GM18526 (cell line): ENCODE results near the gene ITPA.

ENCODE experiments used
- POLR2A ChIP-seq: IDR thresholded peaks from 3 replicates; pipeline ENCODE4 v1.6.1; 2011; ENCODE audit not compliant: insufficient read length; ENCODE audit errors: extremely low read depth

ITPA gene

DNA sequence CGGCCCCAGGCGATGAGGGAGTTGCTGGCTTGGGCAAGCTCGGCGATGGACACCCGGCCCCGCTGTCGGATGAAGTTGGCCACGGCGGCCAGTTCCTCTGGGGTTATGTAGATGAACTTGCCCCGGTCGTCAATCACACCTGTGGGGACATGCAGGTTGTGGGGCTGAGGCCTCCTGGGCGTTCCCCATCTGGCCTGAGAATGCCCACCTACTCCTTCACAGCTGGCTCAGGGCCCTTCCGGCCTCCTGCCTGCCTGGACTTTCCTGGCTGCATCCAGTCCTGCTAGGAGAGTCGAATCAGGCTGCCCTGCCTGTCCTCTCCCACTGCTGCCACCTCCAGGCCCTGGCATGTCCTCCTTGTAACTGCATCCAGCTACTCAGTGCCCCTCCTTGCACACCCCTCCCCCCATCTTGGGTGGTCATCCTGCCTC is 18.6 kb upstream of the ITPA start:
- TF ChIP-seq POLR2A = no peak

DNA sequence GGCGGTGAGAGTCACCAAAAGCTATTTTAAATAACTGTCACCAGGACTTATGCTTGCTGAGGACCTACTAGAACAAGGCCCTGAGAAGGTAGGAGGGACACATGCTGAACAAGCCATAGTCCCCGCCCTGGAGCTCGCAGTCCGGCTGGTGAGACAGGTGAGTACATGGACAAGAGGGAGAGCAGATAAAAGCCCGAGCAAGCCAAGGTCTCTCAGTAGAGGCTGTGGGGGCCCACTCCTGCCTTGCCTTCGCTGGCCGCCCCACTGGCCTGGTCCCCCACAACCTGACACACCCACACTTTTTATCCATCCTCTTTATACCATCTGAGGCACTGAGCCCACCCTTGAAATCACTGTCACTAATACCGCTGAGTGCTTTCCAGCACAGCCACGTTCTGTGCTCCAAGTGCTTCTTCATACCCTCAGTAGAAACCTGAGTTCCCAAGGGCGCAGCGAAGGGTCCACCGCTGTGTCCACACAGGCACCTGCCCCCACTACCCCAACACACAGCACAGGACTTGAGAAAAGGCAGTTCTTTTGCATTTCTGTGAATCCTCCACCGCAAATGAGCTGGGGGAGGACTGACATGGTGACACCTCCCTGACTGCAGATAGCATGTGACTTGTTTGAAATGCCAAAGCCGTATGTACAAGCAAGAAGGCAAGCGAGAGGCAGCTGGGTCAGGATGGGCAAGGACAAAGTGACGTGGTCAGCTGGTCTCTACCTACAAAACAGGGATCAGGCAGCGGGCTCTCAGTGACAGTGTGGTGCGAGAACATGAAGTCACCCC is 16.9 kb upstream of the ITPA start:
- TF ChIP-seq POLR2A = no peak

DNA sequence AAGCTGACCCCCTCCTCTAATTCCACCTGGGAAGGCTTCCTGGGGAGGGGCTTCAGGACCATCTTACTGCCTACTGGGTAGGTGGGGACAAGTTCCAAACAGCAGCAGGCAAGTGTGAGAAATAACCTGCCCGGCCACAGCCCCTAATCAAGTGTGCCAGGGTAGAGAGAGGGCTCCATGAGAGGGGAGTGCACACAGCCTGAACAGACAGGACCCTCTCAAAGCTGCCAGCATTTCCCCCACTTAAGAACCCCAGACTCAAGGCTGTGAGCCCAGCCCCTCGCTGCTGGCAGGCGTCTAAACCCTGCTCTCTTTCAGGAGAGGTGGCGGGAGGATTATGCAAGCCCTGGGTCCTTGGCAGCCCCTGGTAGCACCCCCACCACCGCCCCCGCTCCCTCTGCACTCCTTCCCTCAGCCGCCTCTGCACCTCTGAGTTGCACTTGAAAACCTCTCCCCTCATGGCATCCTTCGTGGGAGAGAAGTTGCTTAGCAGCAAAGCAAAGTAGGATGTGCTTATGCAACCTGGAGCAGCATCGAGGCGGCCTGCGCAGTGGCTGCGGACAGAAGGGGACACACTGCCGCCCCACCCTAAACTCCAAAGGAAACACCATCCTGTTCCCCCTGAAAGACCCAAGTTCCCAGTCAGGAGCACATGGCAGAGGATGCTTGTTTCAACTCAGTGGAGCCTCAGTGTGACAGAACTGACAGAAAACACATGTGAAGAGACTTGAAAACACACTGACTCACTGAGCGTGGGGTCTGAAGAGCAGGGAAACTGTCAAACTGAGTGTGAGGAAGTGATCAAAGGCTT is 15.3 kb upstream of the ITPA start:
- no peak for TF ChIP-seq POLR2A

DNA sequence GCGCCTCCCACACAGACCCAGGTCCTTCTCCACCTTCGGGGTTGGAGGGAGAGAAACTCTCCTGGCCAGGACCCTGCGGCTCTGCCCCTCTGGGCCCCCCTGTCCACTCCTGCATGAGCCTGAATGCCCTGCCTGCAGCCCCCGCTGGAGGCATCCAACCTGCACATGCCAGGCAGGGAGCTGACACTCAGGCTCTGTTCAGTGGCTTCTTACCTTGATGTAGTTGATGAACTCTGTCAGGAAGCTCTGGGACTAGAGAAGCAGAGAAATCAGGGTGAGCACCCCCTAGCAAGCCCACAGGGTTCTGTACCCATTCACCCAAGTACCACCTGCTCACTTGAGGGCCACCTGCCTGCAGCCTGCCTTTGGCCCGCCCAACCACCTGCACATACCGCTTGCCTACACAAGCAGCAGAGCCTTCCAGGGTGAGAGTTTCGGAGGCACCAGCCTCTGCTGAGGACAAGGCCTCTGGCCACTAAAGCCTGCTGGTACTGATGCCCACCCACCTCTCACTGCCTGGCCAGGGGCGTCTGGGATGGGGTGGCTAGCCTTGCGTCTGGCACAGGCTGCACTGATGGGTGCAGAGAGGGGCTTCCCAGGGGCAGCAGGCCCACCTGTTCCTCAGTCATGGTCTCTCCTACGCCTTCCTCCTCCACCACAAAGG is 14.5 kb upstream of the ITPA start:
- no peak for TF ChIP-seq POLR2A

DNA sequence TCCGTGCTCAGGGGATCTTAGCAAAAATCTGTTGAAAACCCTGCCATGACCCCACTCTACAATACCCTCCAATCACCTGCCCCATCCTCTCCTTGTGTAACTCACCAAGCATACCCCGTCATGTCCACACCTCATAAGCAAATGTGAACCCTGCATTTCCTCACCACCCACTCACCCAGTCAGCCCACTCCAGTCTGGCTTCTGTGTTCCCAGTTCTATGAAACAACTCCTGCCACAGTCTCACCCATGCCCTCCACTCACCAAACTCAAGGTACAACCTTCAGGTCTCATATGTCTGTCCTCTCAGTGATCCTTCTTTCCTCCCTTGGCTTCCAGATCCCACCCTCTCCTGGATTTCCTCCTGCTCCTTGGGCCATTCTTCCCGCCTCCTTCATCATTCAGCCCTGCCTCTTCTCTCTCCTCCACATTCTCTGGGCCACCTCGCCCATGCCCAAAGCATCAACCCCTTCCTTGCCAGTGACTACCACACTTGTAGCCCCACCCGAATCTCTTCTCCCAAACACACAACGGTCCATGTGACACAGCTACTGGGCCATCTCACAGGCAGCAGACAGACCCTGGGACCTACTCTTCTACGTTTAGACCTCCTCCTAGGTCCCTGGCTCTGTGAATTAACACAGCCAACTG is 13.6 kb upstream of the ITPA start:
- TF ChIP-seq POLR2A = no peak

DNA sequence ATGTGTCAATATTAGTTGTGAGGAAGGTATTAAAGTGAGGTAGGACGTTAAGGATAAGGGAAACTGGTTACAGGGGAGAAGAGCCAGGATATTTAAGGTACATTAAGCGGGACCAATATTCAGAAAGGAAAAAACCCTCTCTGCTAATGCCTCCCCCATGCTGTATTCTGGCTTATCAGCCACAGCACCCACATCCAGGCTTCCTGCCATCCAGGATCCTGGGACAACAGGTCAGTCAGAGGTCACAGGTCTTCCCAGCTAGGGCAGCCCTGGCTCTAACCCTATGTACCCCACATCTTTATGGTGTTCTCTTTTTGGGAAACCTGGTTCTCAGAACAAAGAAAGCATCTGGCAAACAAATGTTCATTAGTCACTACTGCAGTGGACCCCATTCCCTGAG is 10.1 kb upstream of the ITPA start:
- no peak for TF ChIP-seq POLR2A

DNA sequence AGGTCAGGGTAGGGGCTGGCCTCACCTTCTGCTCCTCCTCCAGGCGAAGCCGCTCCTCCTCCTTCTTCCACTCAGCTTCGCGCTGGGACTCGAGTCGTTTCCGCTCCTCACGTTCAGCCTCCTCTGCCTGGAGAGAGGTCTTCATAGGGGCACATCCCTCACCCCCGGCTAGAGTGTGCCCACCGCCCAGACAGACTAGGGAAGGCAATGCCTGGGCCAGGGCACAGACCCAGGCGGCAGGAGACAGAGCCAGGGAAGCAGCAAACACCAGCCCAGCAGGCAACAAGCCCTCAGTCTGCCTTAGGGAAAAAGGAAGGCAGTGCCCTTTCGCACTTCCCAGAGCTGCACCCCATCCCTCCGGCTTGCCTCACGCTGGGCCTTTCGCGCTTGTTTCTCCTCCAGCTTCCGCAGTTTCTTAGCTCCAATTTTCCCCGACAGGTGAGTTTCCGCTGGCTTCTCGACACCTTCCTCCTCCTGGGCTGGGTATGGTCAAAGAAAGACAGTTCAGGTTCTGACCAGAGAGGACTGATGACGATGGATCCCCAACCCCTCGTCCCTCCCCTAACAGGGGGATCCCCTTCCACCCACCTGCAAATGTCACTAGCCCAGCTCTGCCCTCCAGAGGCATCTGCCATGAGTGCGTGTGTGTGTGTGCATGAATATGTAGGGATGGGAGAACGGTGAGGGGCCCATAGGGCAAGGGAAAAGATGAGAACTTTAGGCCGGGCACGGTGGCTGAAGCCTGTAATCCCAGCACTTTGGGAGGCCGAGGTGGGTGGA is 9.1 kb upstream of the ITPA start:
- TF ChIP-seq POLR2A = no peak

DNA sequence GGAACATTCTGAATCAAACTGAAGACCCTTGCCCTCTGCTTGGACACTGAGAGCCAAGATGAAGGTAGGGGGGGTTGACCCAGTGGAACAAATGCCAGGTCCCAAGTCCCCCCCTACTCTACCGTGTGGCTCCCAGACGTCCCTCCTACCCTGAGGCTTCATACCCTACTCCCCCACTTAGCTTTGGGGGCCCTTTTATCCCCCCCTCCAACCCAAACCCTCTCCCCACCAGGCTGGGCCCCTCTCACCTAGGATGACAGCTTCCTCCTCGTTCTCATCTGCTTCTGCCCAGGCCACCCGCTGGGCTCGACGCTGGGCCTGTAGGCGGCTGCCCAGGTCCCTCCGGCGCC is 6.4 kb upstream of the ITPA start:
- TF ChIP-seq POLR2A = no peak

DNA sequence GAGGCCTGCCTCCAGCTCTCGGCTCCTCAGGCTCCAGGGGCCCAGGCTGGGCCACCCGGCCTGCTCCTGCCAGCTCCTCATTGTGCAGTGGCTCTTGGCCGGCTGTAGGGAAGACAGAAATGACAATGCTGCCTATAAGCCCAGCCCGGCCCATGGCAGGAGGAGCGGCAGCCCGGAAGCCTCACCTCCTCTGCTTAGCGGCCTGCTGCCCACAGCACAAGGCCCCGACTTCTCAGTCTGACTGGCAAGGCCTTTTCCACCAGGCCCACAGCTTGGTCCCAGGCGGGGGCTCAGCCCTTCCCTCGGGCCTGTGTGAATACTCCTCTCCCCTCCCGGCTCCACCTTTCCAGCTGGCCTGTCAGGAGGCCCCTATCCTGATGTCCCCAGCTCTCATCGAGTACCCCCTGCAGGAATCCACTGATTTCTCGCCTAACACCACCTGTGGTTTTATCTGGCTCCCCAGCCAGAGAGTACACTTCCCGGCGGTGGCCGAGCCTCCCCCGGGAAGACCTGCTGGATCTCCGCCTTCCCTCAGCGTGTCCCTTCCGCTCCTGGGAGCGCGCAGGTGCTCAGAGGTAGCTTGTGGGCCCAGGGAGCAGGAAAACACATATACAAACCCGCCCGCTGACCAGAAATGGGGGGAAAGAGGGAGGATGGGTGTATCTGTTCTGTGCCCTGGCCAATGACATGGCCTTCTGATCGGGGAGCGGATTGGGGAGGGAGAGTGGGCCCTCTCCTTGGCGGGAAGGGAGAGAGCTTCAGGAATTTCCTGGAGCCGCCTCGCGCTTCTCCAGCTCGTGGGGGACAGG is 5.8 kb upstream of the ITPA start:
- no peak for TF ChIP-seq POLR2A

DNA sequence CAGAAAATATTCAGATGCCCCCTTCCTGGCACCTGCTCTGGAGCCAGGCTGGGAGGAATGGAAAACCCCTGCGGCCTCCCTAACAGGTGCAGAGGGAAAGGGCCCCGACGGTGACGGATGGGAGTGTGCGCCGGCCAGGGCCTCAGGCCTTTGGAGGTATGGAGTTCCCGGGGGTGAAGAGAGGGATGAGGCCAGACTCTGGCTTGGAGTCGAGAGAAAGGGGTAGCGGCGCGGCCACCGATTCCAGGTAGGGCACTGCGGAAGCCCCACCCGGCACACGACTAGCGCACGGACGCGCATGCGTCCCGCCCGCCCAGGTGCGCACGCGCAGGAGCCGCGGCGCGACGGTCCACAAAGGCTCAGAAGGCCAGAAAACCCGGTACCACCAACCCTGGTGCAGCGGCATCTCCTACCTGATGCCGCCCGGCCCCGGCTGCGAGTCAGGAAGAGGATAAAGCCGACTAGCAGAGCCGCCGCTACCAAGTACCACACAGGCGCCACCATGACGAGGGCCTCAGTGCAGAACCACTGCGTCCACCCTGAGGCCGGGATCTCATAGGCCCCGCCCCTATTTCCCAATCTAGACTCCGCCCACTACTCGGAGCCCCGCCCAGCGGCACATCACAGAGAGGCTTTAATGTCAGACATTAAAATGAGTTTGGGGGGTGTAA is 5.0 kb upstream of the ITPA start, which contains the start of gene DDRGK1:
Gene DDRGK1 (minus strand): TSS at position 559 of the 671 bp plus-strand sequence. CDS start 55 bp downstream, at position 504.
- TF ChIP-seq POLR2A = peak; percentile 81

DNA sequence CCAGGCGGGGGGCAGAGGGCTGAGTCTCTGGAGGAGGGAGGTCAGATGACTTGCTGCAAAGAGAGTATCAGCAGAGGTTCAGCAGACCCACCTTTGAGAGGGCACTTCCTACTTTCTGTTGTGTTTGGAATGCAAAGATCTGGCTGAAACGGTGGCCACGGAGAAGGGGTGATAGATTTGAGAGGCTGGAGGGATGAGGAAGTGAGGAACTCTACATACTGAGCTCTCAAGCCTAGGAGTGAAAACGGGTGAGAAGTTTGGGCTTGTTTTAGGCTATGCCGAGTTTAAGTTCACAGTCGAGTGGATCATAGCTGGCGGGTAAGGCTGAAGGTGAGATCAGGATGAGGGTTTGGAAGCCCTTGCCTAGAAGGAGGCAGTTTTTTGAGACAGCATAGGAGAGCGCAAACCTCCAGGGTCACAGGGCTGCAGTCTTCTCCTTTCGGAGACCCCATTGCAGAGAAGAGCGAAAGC is 477 bp upstream of the ITPA start:
- TF ChIP-seq POLR2A = no peak

DNA sequence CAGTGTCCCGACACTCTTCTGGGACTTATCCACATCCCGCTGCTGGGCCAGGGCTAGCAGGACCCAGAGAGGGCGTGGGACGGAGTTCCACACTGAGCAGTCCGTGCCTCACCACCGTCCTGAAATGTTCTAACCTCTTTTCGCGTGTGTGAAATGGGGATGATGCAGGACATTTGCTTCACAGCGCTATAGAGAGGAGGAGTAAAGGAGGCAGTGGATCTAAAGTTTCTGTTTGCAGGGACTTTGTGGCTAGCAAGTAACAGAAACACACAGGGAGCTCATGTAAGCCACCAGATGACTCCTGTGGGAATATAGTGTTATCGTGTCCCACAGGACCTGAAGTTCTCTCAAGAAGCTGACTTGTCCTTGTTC is 634 bp downstream of the ITPA start:
- TF ChIP-seq POLR2A = no peak

DNA sequence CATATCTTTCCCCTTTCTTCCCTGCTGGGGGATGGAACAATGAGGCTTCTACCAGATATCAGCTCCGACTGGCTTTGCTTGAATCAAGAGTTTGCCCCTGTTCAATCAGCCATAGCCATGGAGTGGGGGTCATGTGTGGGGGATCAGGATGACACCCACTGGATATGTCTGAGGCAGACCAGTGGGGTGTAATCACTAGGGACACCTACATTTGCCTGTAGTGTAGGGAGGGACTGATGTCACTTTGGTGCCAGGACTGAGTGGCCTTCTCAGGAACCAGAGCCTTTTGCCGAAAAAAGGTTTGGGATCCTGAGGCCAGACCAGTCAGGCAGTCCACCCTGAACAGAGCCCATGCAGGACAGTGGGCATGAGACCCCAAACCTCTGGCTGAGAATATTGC is 1.0 kb downstream of the ITPA start:
- TF ChIP-seq POLR2A = no peak
